BE2C (cell line): ENCODE results near the gene ANKRD29.

Experiments
- DNase-seq: peaks from one replicate; pipeline ENCODE4 v3.0.0-alpha.2; 2020
- H3K27me3 ChIP-seq: fragments of 250-450 bp; sonication (Bioruptor Pico); 2 replicates; pipeline ENCODE4 v1.5.1; 2020; ENCODE audit warnings: mild to moderate bottlenecking
- H3K36me3 ChIP-seq: fragments of 250-450 bp; sonication (Bioruptor Pico); 2 replicates; pipeline ENCODE4 v1.5.1; 2020; ENCODE audit warnings: mild to moderate bottlenecking
- H3K4me1 ChIP-seq: fragments of 250-450 bp; sonication (Bioruptor Pico); 2 replicates; pipeline ENCODE4 v1.5.1; 2020
- H3K4me3 ChIP-seq: 2 replicates; pipeline ENCODE4 v1.5.1; 2011; ENCODE audit warnings: low read depth, low read length
- H3K9me3 ChIP-seq: fragments of 250-450 bp; sonication (Bioruptor Pico); 2 replicates; pipeline ENCODE4 v1.5.1; 2020
- TF ChIP-seq, protein P1 (sequence below): IDR thresholded peaks from 2 replicates; pipeline ENCODE4 v1.5.1; 2012; ENCODE audit warnings: mild to moderate bottlenecking, low read depth, low read length

ANKRD29 gene

DNA sequence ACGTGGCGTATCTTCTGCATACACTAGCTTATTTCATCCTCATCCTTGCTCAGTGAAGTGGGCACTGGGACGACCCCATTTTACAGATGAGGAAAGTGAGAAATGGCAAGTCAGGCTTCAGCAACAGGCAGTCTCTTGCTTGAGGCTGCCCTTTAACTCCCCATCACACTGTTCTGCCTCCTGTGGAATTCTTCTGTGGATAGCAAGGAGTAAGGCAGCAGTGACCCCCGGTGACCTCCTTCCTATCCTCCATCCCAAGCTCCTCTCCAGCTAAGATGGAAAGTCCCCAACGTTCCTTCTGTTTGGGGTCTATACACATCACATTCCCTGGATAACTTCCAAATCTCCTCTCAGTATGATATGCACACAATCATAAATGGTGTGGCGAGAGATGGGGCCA is 10.5 kb downstream of the ANKRD29 start:
- DNase-seq = no peak
- no peak overlapping the region for H3K4me3 ChIP-seq
- TF ChIP-seq, protein P1, sequence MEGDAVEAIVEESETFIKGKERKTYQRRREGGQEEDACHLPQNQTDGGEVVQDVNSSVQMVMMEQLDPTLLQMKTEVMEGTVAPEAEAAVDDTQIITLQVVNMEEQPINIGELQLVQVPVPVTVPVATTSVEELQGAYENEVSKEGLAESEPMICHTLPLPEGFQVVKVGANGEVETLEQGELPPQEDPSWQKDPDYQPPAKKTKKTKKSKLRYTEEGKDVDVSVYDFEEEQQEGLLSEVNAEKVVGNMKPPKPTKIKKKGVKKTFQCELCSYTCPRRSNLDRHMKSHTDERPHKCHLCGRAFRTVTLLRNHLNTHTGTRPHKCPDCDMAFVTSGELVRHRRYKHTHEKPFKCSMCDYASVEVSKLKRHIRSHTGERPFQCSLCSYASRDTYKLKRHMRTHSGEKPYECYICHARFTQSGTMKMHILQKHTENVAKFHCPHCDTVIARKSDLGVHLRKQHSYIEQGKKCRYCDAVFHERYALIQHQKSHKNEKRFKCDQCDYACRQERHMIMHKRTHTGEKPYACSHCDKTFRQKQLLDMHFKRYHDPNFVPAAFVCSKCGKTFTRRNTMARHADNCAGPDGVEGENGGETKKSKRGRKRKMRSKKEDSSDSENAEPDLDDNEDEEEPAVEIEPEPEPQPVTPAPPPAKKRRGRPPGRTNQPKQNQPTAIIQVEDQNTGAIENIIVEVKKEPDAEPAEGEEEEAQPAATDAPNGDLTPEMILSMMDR = no peak
- no peaks in the 10 kb centered on the region for H3K9me3 ChIP-seq
- H3K36me3 ChIP-seq = no peaks in the 10 kb centered on the region
- no peaks in the 10 kb centered on the region for H3K27me3 ChIP-seq
- H3K4me1 ChIP-seq = no peaks in the 10 kb centered on the region

DNA sequence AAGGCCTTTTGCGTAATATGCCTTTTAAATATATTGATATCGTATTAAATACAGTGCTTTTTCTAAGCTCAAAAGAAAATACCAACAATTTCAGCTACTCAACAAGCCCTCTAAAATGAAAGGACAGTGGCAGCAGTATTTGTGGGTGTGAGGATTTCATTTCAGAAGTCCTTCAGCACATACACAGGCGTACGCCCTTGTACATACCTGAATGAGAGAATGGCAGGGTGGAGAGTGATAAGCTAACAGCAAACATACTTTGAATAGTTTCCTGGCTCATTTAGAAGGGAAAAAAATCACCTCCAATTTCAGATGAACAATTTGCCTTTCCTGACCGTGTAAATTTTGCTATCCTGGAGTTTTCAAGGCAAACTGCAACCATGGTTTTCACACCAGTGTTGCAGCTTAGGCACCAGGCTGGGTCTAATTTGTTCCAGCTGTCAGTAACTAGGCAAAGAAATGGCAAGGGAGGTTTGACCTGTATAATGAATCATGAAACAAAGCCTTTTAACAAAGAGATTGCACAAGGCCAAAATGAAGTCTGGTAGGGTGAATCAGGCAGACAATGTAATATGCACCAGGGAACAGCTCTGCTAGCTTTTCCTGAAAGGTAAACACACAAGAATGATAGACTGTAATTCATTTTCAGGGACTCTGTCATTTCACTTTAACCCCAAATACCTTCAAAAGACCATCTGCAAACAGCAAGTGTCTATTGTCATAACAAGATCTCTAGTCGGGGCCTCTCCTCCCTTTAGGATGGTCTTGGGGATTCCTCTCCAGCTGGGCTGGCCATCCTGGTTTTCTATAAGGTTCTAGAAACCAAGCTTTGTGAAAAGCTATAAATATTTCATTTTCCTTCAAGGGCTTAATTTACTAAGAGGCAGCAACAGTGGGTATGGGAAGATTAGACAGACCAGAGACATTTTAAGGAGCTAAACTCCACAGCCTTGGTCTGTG is 11.5 kb downstream of the ANKRD29 start:
- H3K4me3 ChIP-seq = no peak overlapping the region
- TF ChIP-seq, protein P1 = no peak
- no peaks in the 10 kb centered on the region for H3K27me3 ChIP-seq
- H3K4me1 ChIP-seq = no peaks in the 10 kb centered on the region
- DNase-seq = no peak
- H3K36me3 ChIP-seq = no peaks in the 10 kb centered on the region
- H3K9me3 ChIP-seq = no peaks in the 10 kb centered on the region

DNA sequence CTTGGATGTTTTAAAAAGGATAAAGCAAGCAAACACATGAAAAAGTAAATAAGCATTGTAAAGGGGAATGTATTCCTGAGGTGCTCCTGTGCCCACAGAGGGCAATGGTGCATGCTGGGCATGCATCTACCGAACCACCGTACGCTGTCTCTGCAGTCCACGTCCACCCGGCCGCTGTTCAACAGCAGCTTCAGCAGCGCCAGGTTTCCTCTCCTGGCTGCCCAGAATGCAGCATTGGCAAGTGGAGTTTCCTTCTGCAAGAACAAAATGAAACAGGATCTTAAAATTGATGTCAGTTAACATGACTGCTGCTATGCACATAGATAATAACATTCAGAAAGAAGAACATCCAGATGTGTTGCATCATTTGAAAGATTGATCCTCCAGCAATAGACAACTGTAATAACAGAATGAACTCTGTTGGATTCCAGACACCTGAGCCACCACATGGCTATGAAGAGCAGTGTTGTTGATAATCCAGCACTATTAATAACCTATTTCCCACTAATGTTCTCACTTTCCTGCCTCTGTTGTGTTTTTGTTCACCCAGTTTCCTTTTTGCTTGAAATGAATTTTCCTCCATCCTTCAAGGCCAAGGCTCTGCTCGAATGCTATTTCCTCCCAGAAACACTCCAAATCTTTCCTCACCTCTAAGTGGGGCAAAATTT is 13.6 kb downstream of the ANKRD29 start:
- TF ChIP-seq, protein P1 = no peak
- Histone ChIP-seq H3K9me3 (no peaks in the 10 kb centered on the region), H3K27me3 (no peaks in the 10 kb centered on the region), H3K4me1 (no peaks in the 10 kb centered on the region), H3K36me3 (no peaks in the 10 kb centered on the region), H3K4me3 (no peak overlapping the region)
- no peak for DNase-seq

DNA sequence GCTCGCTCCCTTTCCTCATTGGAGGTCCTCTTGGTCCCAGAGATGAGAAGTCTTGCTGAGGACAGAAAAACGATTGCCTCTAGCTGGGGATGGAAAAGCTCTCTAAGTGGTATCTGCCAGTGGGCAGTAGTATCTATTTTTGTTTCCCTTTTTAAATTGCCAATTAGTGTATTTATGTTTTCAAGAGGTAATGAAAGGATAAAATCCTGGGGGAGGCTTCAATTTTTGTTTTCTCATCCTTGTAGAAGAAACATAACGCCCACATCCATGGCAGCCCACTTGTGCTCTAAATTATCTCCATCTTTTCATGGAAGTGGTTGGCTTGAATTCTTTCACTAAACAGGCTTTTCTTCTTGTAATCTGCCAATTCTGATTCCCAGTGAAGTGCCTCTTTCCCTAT is 14.3 kb downstream of the ANKRD29 start:
- H3K36me3 ChIP-seq = no peaks in the 10 kb centered on the region
- no peak for DNase-seq
- H3K4me1 ChIP-seq = no peaks in the 10 kb centered on the region
- TF ChIP-seq, protein P1 = no peak
- H3K27me3 ChIP-seq = no peaks in the 10 kb centered on the region
- no peak overlapping the region for H3K4me3 ChIP-seq
- H3K9me3 ChIP-seq = no peaks in the 10 kb centered on the region

DNA sequence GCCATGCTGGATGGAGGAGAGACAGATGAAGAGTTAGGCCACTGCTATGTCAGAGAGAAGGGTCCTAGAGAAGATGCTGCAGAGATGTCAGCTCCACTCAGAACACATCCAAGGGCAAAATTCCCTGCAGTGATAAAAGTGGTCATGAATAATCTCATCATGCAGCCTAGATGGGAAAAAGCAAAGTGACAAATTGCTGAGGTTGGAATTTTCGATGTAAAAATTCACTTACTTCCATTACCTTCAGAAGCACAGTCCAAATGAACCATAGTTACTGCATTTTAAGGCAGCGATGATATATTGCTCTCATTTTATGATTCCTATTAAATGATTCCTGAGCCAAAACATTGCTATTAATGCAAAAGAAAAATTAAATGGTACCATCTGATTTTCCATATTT is 16.4 kb downstream of the ANKRD29 start:
- H3K4me1 ChIP-seq = no peaks in the 10 kb centered on the region
- no peaks in the 10 kb centered on the region for H3K36me3 ChIP-seq
- H3K27me3 ChIP-seq = no peaks in the 10 kb centered on the region
- H3K9me3 ChIP-seq = no peaks in the 10 kb centered on the region
- TF ChIP-seq, protein P1 = no peak
- H3K4me3 ChIP-seq = no peak overlapping the region
- no peak for DNase-seq
